OCI-M2 (cell line): ENCODE data around the gene FADS2.

Source experiments
- DNase-seq: peaks from one replicate; lab custom pipeline; 2025; ENCODE audit not compliant: unreplicated experiment; lab: John Stamatoyannopoulos, UW

Gene FADS2

GRCh38 chr11:61817471-61818202 lies 10.5 kb upstream of the FADS2 start:
- no peak for DNase-seq

GRCh38 chr11:61820174-61820573 lies 7.9 kb upstream of the FADS2 start:
- no peak for DNase-seq

GRCh38 chr11:61826930-61827570 lies 1.1 kb upstream of the FADS2 start:
- DNase-seq = no peak

- no peak for DNase-seq
Observed at GRCh38 chr11:61828379-61828628, 204 bp downstream of the FADS2 start.

- no peak for DNase-seq
Observed at GRCh38 chr11:61828629-61829407, 718 bp downstream of the FADS2 start.

- no peak for DNase-seq
Observed at GRCh38 chr11:61829806-61830205, 1.7 kb downstream of the FADS2 start.

- no peak for DNase-seq
Observed at GRCh38 chr11:61830237-61831105, 2.4 kb downstream of the FADS2 start.

- DNase-seq = no peak
Observed at GRCh38 chr11:61832207-61832606, 4.1 kb downstream of the FADS2 start.

- DNase-seq = no peak
Observed at GRCh38 chr11:61832754-61833153, 4.7 kb downstream of the FADS2 start.

GRCh38 chr11:61833471-61833870 lies 5.4 kb downstream of the FADS2 start:
- no peak for DNase-seq

- DNase-seq = no peak
Observed at GRCh38 chr11:61833926-61834277, 5.8 kb downstream of the FADS2 start.

- DNase-seq = peak; percentile 72
Observed at GRCh38 chr11:61834278-61835048, 6.4 kb downstream of the FADS2 start.

- no peak for DNase-seq
Observed at GRCh38 chr11:61836193-61836592, 8.1 kb downstream of the FADS2 start.

- no peak for DNase-seq
Observed at GRCh38 chr11:61837411-61838005, 9.4 kb downstream of the FADS2 start.

GRCh38 chr11:61838501-61838900 lies 10.4 kb downstream of the FADS2 start:
- no peak for DNase-seq

- no peak for DNase-seq
Observed at GRCh38 chr11:61838921-61839320, 10.8 kb downstream of the FADS2 start.

GRCh38 chr11:61839742-61840141 lies 11.6 kb downstream of the FADS2 start:
- no peak for DNase-seq

- no peak for DNase-seq
Observed at GRCh38 chr11:61840371-61840770, 12.3 kb downstream of the FADS2 start.

- DNase-seq = peak; percentile 85
Observed at GRCh38 chr11:61841636-61842527, 13.8 kb downstream of the FADS2 start.

GRCh38 chr11:61842528-61842820 lies 14.4 kb downstream of the FADS2 start:
- DNase-seq = no peak
